Neutrophil (primary cell): Measurements from ENCODE around the gene NTN1.

Experiments used
- H3K27ac ChIP-seq: fragments of 200-600 bp; sonication (generic); 2 replicates; pipeline ENCODE4 v1.5.1; 2016; ENCODE audit warnings: mild to moderate bottlenecking, moderate library complexity
- H3K27me3 ChIP-seq: fragments of 200-600 bp; sonication (generic); 2 replicates; pipeline ENCODE4 v1.6.0; 2016; ENCODE audit warnings: mild to moderate bottlenecking
- H3K36me3 ChIP-seq: fragments of 200-600 bp; sonication (generic); 2 replicates; pipeline ENCODE4 v1.5.1; 2017
- H3K4me1 ChIP-seq, 2 experiments: fragments of 200-600 bp in 1 of 2; sonication (generic) in 1 of 2; 1 replicate in 1 of 2; 2 replicates in 1 of 2; pipeline versions ENCODE4 v1.5.1 to v1.6.1; 2013 to 2016; ENCODE audit warnings: low read depth in 1 of 2, low read length in 1 of 2, mild to moderate bottlenecking in 1 of 2, moderate library complexity in 1 of 2; ENCODE audit not compliant: control insufficient read depth in 1 of 2, insufficient read depth in 1 of 2
- H3K4me3 ChIP-seq, 2 experiments: fragments of 200-600 bp in 1 of 2; sonication (generic) in 1 of 2; 1 replicate in 1 of 2; 2 replicates in 1 of 2; pipeline ENCODE4 v1.5.1; 2013 to 2016; ENCODE audit warnings: low read depth in 1 of 2, low read length in 1 of 2, mild to moderate bottlenecking in 1 of 2, moderate library complexity in 1 of 2
- H3K9me3 ChIP-seq: fragments of 200-600 bp; sonication (generic); 2 replicates; pipeline ENCODE4 v1.5.1; 2016
- TF ChIP-seq, protein P1 (sequence below): fragments of 200-600 bp; sonication (generic); IDR thresholded peaks from 2 replicates; pipeline ENCODE4 v1.5.1; 2016; ENCODE audit warnings: antibody characterized with exemption

The NTN1 gene

DNA sequence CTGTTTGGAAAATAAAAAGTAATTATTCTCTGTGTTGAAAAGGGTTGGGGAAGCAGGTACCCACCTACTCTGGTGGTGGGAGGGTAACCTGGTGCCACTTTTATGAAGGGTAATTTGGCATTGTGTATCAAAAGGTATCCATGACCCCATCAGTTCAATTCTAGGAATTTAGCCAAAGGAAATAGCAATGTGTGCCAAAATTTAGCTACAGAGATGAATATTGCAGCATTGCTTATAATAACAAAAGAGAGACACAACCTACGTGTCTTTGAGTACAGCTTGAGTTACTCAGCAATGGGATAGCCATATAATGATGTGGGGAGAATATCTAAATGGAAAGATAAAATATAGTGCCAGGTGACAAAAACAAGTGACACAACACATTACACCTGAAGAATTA, 170.7 kb downstream of the NTN1 start:
- H3K36me3 ChIP-seq, result no peaks in the 10 kb centered on the region
- TF ChIP-seq, protein P1, sequence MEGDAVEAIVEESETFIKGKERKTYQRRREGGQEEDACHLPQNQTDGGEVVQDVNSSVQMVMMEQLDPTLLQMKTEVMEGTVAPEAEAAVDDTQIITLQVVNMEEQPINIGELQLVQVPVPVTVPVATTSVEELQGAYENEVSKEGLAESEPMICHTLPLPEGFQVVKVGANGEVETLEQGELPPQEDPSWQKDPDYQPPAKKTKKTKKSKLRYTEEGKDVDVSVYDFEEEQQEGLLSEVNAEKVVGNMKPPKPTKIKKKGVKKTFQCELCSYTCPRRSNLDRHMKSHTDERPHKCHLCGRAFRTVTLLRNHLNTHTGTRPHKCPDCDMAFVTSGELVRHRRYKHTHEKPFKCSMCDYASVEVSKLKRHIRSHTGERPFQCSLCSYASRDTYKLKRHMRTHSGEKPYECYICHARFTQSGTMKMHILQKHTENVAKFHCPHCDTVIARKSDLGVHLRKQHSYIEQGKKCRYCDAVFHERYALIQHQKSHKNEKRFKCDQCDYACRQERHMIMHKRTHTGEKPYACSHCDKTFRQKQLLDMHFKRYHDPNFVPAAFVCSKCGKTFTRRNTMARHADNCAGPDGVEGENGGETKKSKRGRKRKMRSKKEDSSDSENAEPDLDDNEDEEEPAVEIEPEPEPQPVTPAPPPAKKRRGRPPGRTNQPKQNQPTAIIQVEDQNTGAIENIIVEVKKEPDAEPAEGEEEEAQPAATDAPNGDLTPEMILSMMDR, result no peak
- H3K27me3 ChIP-seq, result peaks cover 16% of the 10 kb centered on the region
- no peaks in the 10 kb centered on the region for H3K4me1 ChIP-seq
- no peak overlapping the region for H3K27ac ChIP-seq
- no peaks in the 10 kb centered on the region for H3K9me3 ChIP-seq
- H3K4me3 ChIP-seq, result no peak overlapping the region

DNA sequence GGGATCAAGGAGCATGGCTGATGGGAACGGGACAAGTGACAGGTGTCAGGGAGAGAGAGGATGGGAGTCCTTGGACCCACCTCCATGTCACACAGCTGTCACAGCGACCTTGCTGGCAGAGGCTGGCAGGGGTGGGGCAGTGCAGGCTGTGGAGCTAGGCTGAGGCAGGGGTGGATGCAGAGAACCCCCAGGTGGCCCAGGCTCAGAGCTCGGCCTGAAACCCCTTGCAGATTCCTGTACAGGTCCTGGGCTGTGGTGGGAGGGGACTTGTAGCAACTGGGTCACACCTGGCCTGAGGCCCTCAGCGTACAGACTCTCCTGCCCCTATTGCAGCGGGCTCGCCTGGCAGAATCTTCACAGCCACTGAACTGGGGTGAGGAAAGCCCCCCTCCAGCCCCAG, 174.1 kb downstream of the NTN1 start:
- no peaks in the 10 kb centered on the region for H3K4me1 ChIP-seq
- no peaks in the 10 kb centered on the region for H3K27me3 ChIP-seq
- H3K27ac ChIP-seq, result no peak overlapping the region
- TF ChIP-seq, protein P1, result no peak
- no peaks in the 10 kb centered on the region for H3K9me3 ChIP-seq
- no peak overlapping the region for H3K4me3 ChIP-seq
- no peaks in the 10 kb centered on the region for H3K36me3 ChIP-seq

DNA sequence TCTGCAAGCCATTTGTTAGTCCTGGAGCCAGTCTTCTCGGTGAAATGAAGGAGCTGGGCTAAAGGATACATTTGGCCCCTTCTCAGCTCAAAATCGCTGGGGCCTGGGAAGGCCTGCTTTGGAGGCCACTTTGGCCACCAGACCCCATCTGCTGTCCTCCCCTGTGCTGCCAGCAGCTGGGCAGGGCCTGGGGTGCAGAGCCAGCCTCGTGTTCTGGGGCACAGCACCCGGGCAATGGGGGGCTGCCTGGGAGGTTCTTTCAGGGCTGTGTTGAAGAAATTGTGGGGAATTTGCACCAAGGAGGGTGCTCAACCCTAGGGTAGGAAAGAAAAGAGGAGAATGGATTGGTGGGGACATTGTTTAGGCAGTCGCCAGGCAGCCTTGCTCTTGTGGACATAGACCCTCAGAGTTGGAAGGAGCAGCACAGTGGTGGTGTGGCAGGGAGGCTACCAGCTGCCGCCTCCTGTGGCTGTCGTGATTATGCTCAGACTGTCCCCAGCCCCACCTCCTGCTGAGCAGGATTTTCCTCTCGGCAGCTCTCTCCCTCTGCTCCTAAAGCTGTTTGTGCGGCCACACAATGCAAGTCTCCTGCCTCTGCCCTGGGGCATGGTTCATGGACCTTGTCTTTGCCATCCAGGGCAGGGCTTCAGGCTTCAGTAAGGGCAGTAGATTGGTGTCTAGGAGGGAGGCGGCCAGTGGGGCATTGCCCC, 174.8 kb downstream of the NTN1 start:
- Histone ChIP-seq H3K27ac (no peak overlapping the region), H3K36me3 (no peaks in the 10 kb centered on the region), H3K27me3 (no peaks in the 10 kb centered on the region), H3K4me1 (no peaks in the 10 kb centered on the region), H3K4me3 (no peak overlapping the region), H3K9me3 (no peaks in the 10 kb centered on the region)
- TF ChIP-seq, protein P1, result no peak

DNA sequence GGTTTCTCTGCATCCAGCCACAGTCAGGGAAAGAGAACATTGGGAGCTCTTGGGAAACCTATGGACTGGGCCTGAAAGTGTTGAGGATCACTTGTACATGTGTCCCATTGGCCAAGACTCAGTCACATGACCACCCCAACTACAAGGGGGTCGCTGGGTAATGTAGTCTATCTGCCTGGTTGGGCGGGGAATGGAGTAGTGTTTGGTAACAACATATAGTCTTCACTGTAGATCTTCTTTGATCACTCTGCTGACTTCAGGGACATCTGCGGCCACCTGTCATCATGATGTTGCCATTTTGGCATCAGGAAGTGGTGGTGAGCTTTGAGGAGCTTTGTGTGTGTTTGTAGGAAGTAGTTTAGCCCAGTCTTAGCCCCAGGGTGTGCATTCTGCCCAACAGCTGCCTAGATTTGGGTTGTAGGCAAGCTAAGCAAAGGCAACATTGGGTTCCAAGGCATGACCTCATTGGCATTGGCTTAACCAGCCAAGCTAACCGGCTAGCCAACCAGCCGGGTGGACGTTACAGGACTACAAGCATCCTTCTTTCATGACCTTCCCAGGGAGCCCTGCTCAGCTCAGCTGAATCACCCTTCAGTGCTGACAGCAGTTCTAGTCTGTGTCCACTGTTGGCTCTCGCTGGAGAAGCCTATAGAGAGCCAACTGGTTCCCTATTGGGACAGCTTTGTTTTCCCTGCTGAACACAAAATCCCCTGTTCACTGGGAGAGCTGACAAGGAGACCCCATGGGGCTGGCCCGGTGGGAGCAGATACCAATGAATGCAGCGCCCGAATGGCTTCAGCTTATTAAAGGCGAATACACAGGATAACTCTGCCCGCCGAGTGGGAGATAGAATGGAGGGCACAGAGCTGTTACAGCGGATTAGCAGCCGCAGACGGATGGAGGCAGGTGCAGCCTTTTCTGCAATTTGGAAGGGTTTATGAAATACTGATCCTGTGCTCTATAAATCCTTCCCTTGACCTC, 178.6 kb downstream of the NTN1 start:
- TF ChIP-seq, protein P1, result no peak
- Histone ChIP-seq H3K4me1 (no peaks in the 10 kb centered on the region), H3K4me3 (no peak overlapping the region), H3K9me3 (no peaks in the 10 kb centered on the region), H3K27ac (no peak overlapping the region), H3K27me3 (no peaks in the 10 kb centered on the region), H3K36me3 (no peaks in the 10 kb centered on the region)

DNA sequence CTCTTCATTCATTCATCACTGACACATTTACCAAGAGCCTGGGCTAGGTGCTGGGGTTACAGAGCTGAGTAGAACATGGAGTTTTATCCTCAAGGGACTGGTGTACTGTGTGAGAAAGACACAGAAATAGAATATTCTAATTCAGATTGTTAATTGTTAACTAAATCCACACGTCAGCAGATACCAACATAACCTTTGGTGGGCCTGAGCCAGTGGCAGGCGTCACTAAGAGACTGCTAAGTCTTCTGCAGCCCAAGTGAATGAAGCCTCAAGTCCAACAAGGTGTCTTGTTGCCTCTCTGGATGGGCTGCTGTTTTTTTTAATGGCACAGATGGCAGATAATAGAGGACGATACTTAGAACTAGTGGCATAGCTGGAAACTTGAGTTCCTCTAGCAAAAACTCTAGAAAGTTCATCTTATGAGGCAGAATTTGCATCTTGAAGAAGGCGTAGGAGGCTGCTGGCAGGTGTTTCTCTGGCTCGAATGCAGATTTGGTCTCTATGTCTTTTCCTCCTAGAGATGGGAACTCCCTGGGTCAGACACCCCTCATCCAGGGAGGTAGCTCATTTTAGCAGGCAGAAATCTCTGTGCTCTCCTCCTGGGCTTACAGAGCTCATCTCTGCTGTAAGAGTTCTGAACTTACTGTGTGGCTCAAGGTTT, 179.5 kb downstream of the NTN1 start:
- Histone ChIP-seq H3K36me3 (no peaks in the 10 kb centered on the region), H3K4me3 (no peak overlapping the region), H3K27ac (no peak overlapping the region), H3K27me3 (no peaks in the 10 kb centered on the region), H3K4me1 (no peaks in the 10 kb centered on the region), H3K9me3 (no peaks in the 10 kb centered on the region)
- TF ChIP-seq, protein P1, result no peak
